HepG2 (cell line): ENCODE results near the gene NCOA6. TPM values are rescaled to one million over a fixed set of nuclear protein-coding genes. Genes with fewer than 3 reads are reported as not detected.

Experiments
- BCL3 ChIP-seq: sonication (generic); formaldehyde crosslinking; IDR thresholded peaks from 2 replicates; pipeline ENCODE4 v1.5.1; 2020; ENCODE audit warnings: mild to moderate bottlenecking, missing genetic modification reagents, moderate library complexity
- FOXP1 ChIP-seq, 2 experiments: fragments of 450-650 bp in 1 of 2; IDR thresholded peaks; 2 replicates each; pipeline ENCODE4 v1.6.1; 2017 to 2018; ENCODE audit warnings: antibody characterized with exemption in 1 of 2
- GTF3A ChIP-seq: sonication (generic); formaldehyde crosslinking; conservative IDR thresholded peaks from 2 replicates; pipeline ENCODE4 v1.4.0; 2020; ENCODE audit warnings: mild to moderate bottlenecking, missing genetic modification reagents
- JARID2 ChIP-seq: sonication (generic); formaldehyde crosslinking; IDR thresholded peaks from 2 replicates; pipeline ENCODE4 v1.8.1; 2023; ENCODE audit warnings: missing genetic modification reagents, inconsistent platforms; ENCODE audit not compliant: insufficient replicate concordance
- KAT8 ChIP-seq: IDR thresholded peaks from 2 replicates; pipeline ENCODE4 v1.6.1; 2016; ENCODE audit warnings: missing genetic modification reagents, missing compliant biosample characterization
- KDM5A ChIP-seq: fragments of 200-600 bp; sonication (generic); IDR thresholded peaks from 2 replicates; pipeline ENCODE4 v1.7.0; 2018; ENCODE audit warnings: antibody characterized with exemption, mild to moderate bottlenecking, low read length, borderline replicate concordance
- KLF13 ChIP-seq: sonication (generic); formaldehyde crosslinking; IDR thresholded peaks from 2 replicates; pipeline ENCODE4 v1.4.0; 2020; ENCODE audit warnings: mild to moderate bottlenecking, missing genetic modification reagents
- KLF15 ChIP-seq: sonication (generic); formaldehyde crosslinking; IDR thresholded peaks from 2 replicates; pipeline ENCODE4 v1.8.1; 2023; ENCODE audit warnings: borderline replicate concordance, mild to moderate bottlenecking, inconsistent platforms, missing genetic modification reagents, mixed read lengths
- LCORL ChIP-seq, 2 experiments: fragments of 450-650 bp in 1 of 2; sonication (generic) in 1 of 2; formaldehyde crosslinking in 1 of 2; IDR thresholded peaks; 2 replicates each; pipeline versions ENCODE4 v1.5.0 to v1.6.1; 2017 to 2020; ENCODE audit warnings: antibody characterized with exemption in 1 of 2, missing genetic modification reagents in 1 of 2
- MIER2 ChIP-seq: IDR thresholded peaks from 2 replicates; pipeline ENCODE4 v1.6.1; 2016; ENCODE audit warnings: missing biosample characterization, missing genetic modification reagents
- MXD3 ChIP-seq: IDR thresholded peaks from 2 replicates; pipeline ENCODE4 v1.6.1; 2016; ENCODE audit warnings: mild to moderate bottlenecking, missing biosample characterization, missing genetic modification reagents
- NAIF1 ChIP-seq: sonication (generic); formaldehyde crosslinking; IDR thresholded peaks from 2 replicates; pipeline ENCODE4 v1.5.0; 2020; ENCODE audit warnings: mild to moderate bottlenecking, missing genetic modification reagents, borderline replicate concordance
- NR2F2 ChIP-seq: IDR thresholded peaks from 2 replicates; pipeline ENCODE4 v1.6.1; 2012; ENCODE audit warnings: low read depth, inconsistent platforms, borderline replicate concordance
- RNF219 ChIP-seq: sonication (generic); formaldehyde crosslinking; IDR thresholded peaks from 2 replicates; pipeline ENCODE4 v1.5.0; 2020; ENCODE audit warnings: mild to moderate bottlenecking, missing genetic modification reagents
- SMAD3 ChIP-seq: sonication (generic); formaldehyde crosslinking; IDR thresholded peaks from 2 replicates; pipeline ENCODE4 v1.4.0; 2020; ENCODE audit warnings: missing genetic modification reagents
- SP5 ChIP-seq: IDR thresholded peaks from 2 replicates; pipeline ENCODE4 v1.6.1; 2016; ENCODE audit warnings: low read depth, borderline replicate concordance
- TAF1 ChIP-seq: sonication (generic); formaldehyde crosslinking; IDR thresholded peaks from 2 replicates; pipeline ENCODE4 v1.4.0; 2020; ENCODE audit warnings: missing genetic modification reagents
- TAF15 ChIP-seq: fragments of 200-400 bp; formaldehyde crosslinking; IDR thresholded peaks from one replicate; pipeline ENCODE4 v1.6.1; 2018; ENCODE audit warnings: mild to moderate bottlenecking, low read depth, low read length; ENCODE audit not compliant: poor library complexity, severe bottlenecking
- U2AF1 ChIP-seq: fragments of 200-400 bp; formaldehyde crosslinking; optimal IDR thresholded peaks from 2 replicates; pipeline ENCODE3; 2017; ENCODE audit warnings: mild to moderate bottlenecking, low read depth, low read length
- XBP1 ChIP-seq: sonication (generic); formaldehyde crosslinking; IDR thresholded peaks from 2 replicates; pipeline ENCODE4 v1.5.0; 2020; ENCODE audit warnings: missing genetic modification reagents
- ZNF672 ChIP-seq: sonication (generic); formaldehyde crosslinking; IDR thresholded peaks from 2 replicates; pipeline ENCODE4 v1.8.1; 2022; ENCODE audit warnings: missing genetic modification reagents
- ZNF704 ChIP-seq: sonication (generic); formaldehyde crosslinking; IDR thresholded peaks from 2 replicates; pipeline ENCODE4 v1.8.1; 2023; ENCODE audit warnings: mild to moderate bottlenecking, inconsistent platforms, moderate library complexity, missing genetic modification reagents, borderline replicate concordance
- ZNF720 ChIP-seq: sonication (generic); formaldehyde crosslinking; IDR thresholded peaks from 2 replicates; pipeline ENCODE4 v1.4.0; 2020; ENCODE audit warnings: missing genetic modification reagents
- ZNF770 ChIP-seq: sonication (generic); formaldehyde crosslinking; IDR thresholded peaks from 2 replicates; pipeline ENCODE4 v1.5.0; 2020; ENCODE audit warnings: mild to moderate bottlenecking, missing genetic modification reagents
- polyA plus RNA-seq, 8 experiments: library from polyadenylated mRNA; depleted of rRNA in 3 of 8; stranded (reverse) in 7 of 8; unstranded in 1 of 8; fragments of >200 nt; fragmentation: Illumina TruSeq in 4 of 8; extraction: Trizol in 4 of 8; gene quantifications; 2 replicates each; pipeline versions ENCODE4 v1.2.1 to v1.2.3, GENCODE V29; 2011 to 2016; ENCODE audit warnings: low read depth in 4 of 8, missing spikeins in 1 of 8, mixed read lengths in 1 of 8; ENCODE audit not compliant: insufficient read depth in 1 of 8
- total RNA-seq, 5 experiments: library from RNA; depleted of rRNA; stranded (reverse); fragments of >200 nt; fragmentation: Illumina TruSeq; extraction: Trizol; gene quantifications; 2 replicates each; pipeline ENCODE4 v1.2.3, GENCODE V29; 2016; ENCODE audit warnings: low read depth in 1 of 5

Gene NCOA6
- total and polyA plus RNA-seq, 2 of the 13 experiments (the other 11 are each of a cell fraction or from before 2014, with no cell fraction given) = 11.2 to 29.3 TPM

- TF ChIP-seq XBP1 (CRISPR knock-in tag) (no peak), MIER2 (CRISPR knock-in tag) (peak; percentile 29; the same call in 1 of the 2 replicates), NR2F2 (0 out of 2 replicates have a peak, but pooled peaks have one; percentile 13), KDM5A (peak; percentile 53; the same call in 1 of the 2 replicates), RNF219 (CRISPR knock-in tag) (no peak), FOXP1 (IDR thresholded peaks at IDR 0.05) (no peak), FOXP1 (CRISPR knock-in tag; IDR thresholded peaks at IDR 0.05) (no peak; the same call in 1 of the 2 replicates), ZNF720 (CRISPR knock-in tag) (no peak), KLF13 (no peak; the same call in 1 of the 2 replicates), ZNF672 (CRISPR knock-in tag) (no peak), U2AF1 (no peak), BCL3 (CRISPR knock-in tag) (no peak), KLF15 (CRISPR knock-in tag) (0 out of 2 replicates have a peak, but pooled peaks have one; percentile 7), JARID2 (CRISPR knock-in tag) (no peak), KAT8 (CRISPR knock-in tag) (peak; percentile 19; the same call in 1 of the 2 replicates), ZNF770 (CRISPR knock-in tag) (no peak), SP5 (CRISPR knock-in tag) (0 out of 2 replicates have a peak, but pooled peaks have one; percentile 19), TAF15 (no peak), MXD3 (CRISPR knock-in tag) (0 out of 2 replicates have a peak, but pooled peaks have one; percentile 14), TAF1 (CRISPR knock-in tag) (0 out of 2 replicates have a peak, but pooled peaks have one; percentile 8), ZNF704 (CRISPR knock-in tag) (no peak), GTF3A (no peak), LCORL (IDR thresholded peaks at IDR 0.05) (no peak), LCORL (CRISPR knock-in tag; IDR thresholded peaks at IDR 0.05) (0 out of 2 replicates have a peak, but pooled peaks have one; percentile 32), SMAD3 (CRISPR knock-in tag) (0 out of 2 replicates have a peak, but pooled peaks have one; percentile 19), NAIF1 (CRISPR knock-in tag) (0 out of 2 replicates have a peak, but pooled peaks have one; percentile 28)
Observed at GRCh38 chr20:34824452-34824805, 1.0 kb downstream of the NCOA6 start (continued).
